ENCODE measurements around the gene TAS1R3.
"Not testable (repeated sequence)": the region's sequence is repeated elsewhere in the genome, so short reads cannot be mapped to it uniquely, and the experiment has no call there.

TAS1R3 gene

GRCh38 chr1:1309251-1310108, 21.6 kb upstream of the TAS1R3 start:
- DNase-seq = no peak

GRCh38 chr1:1310109-1310385, 21.0 kb upstream of the TAS1R3 start:
- DNase-seq = no peak

DNA sequence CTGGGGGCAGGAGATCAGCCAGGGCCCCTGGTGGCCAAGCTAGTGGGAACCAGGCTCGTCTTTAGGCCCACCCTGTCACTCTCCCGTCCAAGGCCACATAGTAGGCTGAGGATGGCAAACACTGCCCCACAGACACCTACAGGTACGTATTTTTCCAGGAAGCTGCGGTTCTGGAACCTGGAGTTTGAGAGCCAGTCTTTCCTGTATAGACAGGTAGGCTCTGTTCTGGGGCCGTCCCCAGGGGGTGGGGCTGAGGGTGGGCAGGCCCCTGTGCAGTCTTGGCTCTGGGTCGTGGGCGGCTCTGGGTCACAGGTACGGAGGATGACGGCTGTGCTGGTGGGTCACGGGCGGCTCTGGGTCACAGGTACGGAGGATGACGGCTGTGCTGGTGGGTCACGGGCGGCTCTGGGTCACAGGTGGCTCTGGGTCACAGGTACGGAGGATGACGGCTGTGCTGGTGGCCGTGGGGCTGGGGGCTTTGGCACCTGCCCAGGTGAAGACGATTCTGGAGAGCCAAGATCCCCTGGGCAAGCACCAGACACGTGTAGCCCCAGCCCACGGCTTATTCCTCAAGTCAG, 20.5 kb upstream of the TAS1R3 start:
- no peak for DNase-seq

GRCh38 chr1:1311107-1312104, 19.7 kb upstream of the TAS1R3 start:
- DNase-seq = no peak

- no peak for DNase-seq
Measured at GRCh38 chr1:1312450-1313314, 18.4 kb upstream of the TAS1R3 start.

DNA sequence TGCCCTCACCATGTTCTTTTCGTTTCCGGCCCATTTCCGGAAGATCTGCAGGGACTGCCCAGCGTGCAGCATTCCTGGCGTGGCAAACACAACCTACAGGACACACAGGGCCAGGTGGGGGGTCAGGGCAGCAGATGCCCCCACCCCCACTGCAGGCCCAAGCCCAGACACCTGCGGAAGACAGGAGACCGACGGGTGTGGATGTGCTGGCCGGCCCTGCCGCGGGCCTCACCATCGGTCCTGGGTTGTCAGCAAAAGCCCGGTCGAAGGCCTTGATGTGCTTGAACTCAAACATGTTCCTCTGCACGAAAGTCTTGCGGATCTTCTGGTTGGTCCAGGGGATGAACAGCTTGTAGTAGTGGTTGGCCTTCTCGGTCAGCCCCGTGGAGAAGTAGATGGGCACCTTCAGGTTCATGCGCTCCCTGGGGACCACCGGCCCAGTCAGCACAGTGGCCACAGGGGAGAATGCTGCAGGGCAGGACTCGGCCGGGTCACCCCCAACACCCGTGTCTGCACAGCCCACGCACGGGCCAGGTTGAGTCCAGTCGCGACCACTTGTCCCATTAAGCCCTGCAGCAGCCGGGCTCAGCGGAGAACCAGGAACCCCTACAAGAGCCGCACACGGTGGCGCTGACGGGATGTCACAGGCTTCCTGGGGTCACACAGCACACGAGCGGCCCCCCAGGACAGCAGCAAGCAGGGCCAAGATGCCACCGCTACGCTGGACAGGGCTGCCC, 17.4 kb upstream of the TAS1R3 start:
- DNase-seq = no peak

DNA sequence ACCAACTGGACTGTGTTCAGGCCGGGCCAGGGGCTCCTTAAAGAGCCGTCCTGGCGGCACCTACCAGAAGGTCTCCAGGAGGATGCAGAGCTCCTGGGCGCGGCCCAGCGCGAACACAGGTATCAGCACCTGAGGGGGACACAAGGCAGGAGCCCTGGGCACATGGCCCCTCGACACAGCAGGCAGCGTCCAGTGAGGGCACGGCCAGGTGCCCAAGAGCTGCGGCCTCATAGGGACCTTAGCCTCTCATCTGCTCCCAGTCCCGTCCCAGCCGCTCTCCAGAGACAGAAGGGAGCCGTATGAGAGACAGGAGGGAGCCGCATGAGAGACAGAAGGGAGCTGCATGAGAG, 16.9 kb upstream of the TAS1R3 start:
- DNase-seq = no peak

GRCh38 chr1:1314678-1315335, 16.3 kb upstream of the TAS1R3 start:
- no peak for DNase-seq

DNA sequence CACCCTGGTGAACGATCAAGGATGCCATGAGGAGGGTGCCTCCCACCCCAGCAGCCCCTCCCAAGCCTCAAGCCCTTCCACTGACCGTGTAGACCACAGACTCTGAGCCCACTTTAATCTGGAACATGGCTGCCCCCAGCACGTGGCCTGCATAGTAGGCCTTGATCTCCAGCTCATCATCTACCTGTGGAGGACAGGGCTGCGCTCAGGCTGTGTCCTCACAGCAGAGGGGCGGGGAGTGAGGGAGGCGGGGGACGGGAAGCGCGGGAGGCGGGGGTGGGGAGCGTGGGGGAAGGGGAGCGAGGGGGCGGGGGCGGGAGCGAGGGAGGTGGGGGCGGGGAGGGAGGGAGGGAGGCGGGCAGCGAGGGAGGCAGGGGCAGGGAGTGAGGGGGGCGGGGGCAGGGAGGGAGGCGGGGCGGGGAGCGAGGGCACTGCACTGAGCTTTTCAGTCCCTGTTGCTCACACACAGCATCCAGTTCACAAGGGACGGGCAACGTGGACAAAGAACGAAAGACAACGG, 15.6 kb upstream of the TAS1R3 start:
- DNase-seq = no peak

DNA sequence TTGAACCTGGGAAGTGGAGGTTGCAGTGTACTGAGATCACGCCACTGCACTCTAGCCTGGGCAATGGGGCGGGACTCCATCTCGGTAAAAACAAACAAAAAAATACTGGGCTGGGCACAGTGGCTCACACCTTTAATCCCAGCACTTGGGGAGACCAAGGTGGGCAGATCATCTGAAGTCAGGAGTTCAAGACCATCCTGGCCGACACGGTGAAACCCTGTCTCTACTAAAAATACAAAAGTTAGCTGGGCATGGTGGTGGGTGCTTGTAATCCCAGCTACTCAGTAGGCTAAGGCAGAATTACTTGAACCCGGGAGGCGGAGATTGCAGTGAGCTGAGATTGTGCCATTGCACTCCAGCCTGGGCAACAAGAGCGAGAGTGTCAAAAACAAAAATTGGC, 14.9 kb upstream of the TAS1R3 start:
- DNase-seq = not testable (repeated sequence)

- DNase-seq = no peak
Measured at GRCh38 chr1:1317420-1317819, 13.7 kb upstream of the TAS1R3 start.

DNA sequence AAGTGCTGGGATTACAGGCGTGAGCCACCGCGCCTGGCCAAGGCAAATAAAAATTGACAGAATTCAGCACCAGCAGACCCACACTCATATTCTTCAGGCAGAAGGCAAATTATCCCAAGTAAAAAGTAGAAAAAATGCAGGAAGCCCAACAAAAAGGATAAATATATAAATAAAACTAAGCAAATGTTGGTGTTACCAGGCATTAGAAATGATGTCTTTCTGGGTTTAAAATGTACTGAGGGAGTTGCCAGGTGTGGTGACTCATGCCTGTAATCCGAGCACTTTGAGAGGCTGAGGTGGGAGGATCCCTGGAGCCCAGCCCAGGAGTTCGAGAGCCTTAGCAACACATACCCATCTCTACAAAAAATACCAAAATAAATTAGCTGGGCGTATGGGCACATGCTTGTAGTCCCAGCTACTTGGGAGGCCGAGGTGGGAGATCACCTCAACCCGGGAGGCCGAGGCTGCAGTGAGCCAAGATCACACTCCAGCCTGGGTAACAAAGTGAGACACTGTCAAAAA, 12.9 kb upstream of the TAS1R3 start:
- peak; percentile 44 for DNase-seq

DNA sequence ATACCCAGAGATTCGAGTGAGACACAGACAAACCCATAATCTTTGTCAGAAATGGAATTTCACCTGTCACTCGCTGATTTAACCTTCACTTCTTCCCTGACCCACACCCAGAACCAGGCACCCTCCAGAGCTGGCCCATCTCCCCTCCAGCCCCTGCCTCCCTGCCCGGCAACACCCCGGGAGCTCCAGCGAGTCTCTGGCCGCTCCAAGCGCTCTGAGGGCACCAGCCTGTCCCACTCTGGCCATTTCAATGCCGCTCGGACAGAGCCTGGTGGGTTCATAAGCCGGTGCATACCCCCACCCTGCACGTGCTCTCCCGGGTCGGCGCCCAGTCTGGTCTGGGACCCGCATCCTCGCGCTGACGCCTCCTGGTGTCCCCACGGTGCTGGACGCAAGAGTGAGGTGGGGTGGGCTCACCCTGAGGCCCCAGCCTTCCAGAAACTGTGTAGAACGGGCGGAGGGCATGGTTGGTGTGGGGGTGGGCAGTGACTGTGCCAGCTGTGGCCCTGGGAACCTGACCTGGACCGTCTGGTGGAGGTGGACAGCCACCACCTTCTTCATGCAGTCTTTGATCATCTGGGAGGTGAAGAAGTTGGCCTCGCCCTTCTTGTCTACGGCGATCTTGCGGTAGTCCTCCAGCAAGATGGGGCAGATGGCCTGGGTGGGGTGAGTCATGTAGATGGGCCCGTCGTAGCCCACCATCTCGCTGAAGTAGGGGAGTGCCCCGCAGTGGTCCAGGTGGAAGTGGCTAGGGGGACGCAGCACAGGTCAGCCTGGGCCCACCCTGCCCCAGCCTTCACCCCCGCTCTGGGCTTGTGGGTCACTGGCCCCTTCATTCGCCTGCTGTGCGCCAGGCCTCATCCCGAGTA, 12.1 kb upstream of the TAS1R3 start:
- DNase-seq = no peak

DNA sequence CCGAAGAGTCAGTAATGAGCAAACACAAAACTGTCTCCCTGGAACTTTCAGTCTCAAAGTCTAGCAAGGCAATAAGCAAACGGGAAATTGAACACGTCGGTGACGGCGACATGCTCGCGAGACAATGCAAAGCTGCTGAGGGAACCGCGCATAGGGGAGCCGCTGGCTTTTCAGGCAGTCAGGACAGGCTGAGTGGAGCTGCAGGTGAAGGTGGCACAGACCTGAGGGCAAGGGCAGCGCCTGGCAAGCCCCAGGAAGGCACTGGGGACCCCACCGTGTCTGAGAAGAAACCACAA, 11.5 kb upstream of the TAS1R3 start:
- no peak for DNase-seq

GRCh38 chr1:1320666-1321448, 10.2 kb upstream of the TAS1R3 start:
- DNase-seq = no peak

DNA sequence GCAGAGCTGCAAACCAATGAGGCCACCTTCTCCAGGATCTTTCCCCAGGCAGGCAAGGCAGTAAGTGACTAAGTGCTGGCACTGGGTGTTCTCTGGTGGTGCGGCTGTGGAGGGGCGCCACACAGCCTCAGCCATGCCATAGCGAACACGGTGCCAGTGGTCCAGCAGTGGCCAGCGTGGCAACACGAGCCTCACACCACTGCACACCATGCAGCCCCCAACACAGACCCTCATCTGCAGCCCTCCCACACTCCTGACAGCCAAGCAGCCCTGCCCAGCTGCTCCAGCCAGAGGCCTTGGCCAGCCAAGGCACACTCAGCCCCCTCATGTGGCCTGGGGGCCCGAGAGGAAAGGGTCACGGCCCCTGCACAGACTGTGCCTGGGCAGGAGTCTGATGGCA, 9.6 kb upstream of the TAS1R3 start:
- no peak for DNase-seq

DNA sequence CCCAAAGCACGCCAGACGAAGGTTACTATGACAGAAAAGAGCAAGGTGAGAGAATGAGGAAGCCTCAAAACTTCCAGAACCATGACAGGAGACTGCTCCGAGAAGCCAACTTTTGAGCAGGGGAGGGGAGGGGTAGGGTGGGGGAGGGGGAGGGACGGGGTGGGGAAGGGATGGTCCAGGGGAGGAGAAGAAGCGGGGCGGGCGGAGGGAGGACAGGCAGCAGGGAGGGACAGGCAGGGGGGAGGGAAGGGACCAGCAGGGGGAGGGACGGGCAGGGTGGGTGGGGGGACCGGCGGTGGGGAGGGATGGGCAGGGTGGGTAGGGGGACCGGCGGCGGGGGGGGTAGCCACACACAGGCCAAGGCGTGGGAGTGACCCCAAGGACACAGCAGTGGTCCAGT, 8.7 kb upstream of the TAS1R3 start:
- no peak for DNase-seq

- DNase-seq = no peak
Measured at GRCh38 chr1:1322952-1323351, 8.1 kb upstream of the TAS1R3 start.

DNA sequence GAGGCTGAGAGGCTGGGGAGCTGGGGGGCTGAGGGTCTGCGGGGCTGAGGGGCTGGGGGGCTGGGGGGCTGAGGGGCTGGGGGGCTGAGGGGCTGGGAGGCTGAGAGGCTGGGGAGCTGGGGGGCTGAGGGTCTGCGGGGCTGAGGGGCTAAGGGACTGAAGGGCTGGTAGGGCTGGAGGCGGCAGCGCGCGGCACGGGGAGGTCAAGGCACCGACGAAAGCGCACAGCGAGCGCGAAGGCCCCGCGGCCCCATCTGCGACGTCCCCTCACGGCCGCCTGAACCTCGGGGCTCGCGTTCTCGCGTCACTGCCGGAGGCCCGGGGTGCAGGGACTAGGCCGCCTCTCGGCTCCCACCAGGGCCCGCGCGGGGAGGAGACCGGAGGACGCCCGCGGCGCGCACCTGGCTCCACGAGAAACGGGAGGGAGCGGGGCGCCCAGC, 7.0 kb upstream of the TAS1R3 start:
- DNase-seq = no peak

All from SHP77 treated with DMSO at 0.1 percent for 48 hours (cell line).